A673 (cell line): ENCODE data around the gene MYCBPAP. TPM values are rescaled to one million over a fixed set of nuclear protein-coding genes. Genes with fewer than 3 reads are reported as not detected.

Experiments
- BruUV-seq: library from RNA; stranded (reverse); fragments of 400-500 nt; replicated peaks from 2 replicates; lab custom pipeline; 2021; lab: Mats Ljungman, UMichigan
- CTCF ChIA-PET: fragments of 300-600 bp; sonication (Branson Sonifier 250); formaldehyde crosslinking; loops from one replicate; lab custom pipeline; 2022; ENCODE audit warnings: antibody characterized with exemption; lab: Charles Lee
- POLR2A ChIA-PET: fragments of 300-600 bp; sonication (Branson Sonifier 250); formaldehyde crosslinking; loops from one replicate; lab custom pipeline; 2022; ENCODE audit warnings: antibody characterized with exemption; ENCODE audit not compliant: low non-redundant PET; lab: Charles Lee
- DNase-seq: peaks from one replicate; pipeline ENCODE4 v3.0.0-alpha.2; 2015; ENCODE audit warnings: low spot score
- H3K27ac ChIP-seq: fragments of 200-600 bp; sonication (generic); 2 replicates; pipeline ENCODE4 v1.5.1; 2016; ENCODE audit warnings: mixed run types, low read depth, mild to moderate bottlenecking, mixed read lengths, antibody characterized with exemption, low read length; ENCODE audit not compliant: poor library complexity, severe bottlenecking
- H3K27me3 ChIP-seq: fragments of 200-600 bp; sonication (generic); replicated peaks from 2 replicates; pipeline ENCODE4 v1.6.1; 2017; ENCODE audit warnings: mixed run types, low read depth, mild to moderate bottlenecking, mixed read lengths, antibody characterized with exemption, low read length; ENCODE audit not compliant: insufficient read depth, poor library complexity
- H3K36me3 ChIP-seq: fragments of 200-600 bp; sonication (generic); 2 replicates; pipeline ENCODE4 v1.6.1; 2016; ENCODE audit warnings: mixed run types, mild to moderate bottlenecking, mixed read lengths, antibody characterized with exemption, low read length; ENCODE audit not compliant: insufficient read depth, poor library complexity, severe bottlenecking
- H3K4me1 ChIP-seq: fragments of 200-600 bp; sonication (generic); 2 replicates; pipeline ENCODE4 v1.6.1; 2017; ENCODE audit warnings: mixed run types, mild to moderate bottlenecking, mixed read lengths, antibody characterized with exemption, low read length; ENCODE audit not compliant: insufficient read depth, poor library complexity, severe bottlenecking
- H3K4me3 ChIP-seq: fragments of 200-600 bp; sonication (generic); 2 replicates; pipeline ENCODE4 v1.5.1; 2016; ENCODE audit warnings: low read depth, mixed run types, mild to moderate bottlenecking, mixed read lengths, low read length; ENCODE audit not compliant: poor library complexity, severe bottlenecking
- H3K9me3 ChIP-seq: fragments of 200-600 bp; sonication (generic); 2 replicates; pipeline ENCODE4 v1.6.1; 2016; ENCODE audit warnings: mixed run types, low read depth, mild to moderate bottlenecking, mixed read lengths, antibody characterized with exemption, low read length; ENCODE audit not compliant: poor library complexity, severe bottlenecking
- CTCF ChIP-seq: fragments of 300-800, 200-600 bp; sonication (generic); conservative IDR thresholded peaks from 2 replicates; pipeline ENCODE4 v1.5.1; 2017; ENCODE audit warnings: low read depth, mild to moderate bottlenecking, antibody characterized with exemption, low read length, moderate library complexity, mixed read lengths
- EZH2 ChIP-seq: fragments of 200-600 bp; sonication (generic); IDR thresholded peaks from 2 replicates; pipeline ENCODE4 v1.6.1; 2017; ENCODE audit warnings: borderline replicate concordance, low read depth, mild to moderate bottlenecking, mixed read lengths, antibody characterized with exemption, low read length; ENCODE audit not compliant: poor library complexity, severe bottlenecking
- intact Hi-C: fragments of 100-400 bp; cut with micrococcal nuclease; formaldehyde crosslinking; loops from one replicate; pipeline ENCODE4 v1.10.0; 2022; ENCODE audit not compliant: unreplicated experiment
- total RNA-seq: library from RNA; stranded (reverse); gene quantifications from 2 replicates; pipeline ENCODE4 v1.2.3, GENCODE V29; 2021

The MYCBPAP gene
- total RNA-seq, 1 experiment from 2014 or later, result 0.92 TPM

- Histone ChIP-seq H3K4me1 (peaks cover 38% of the 10 kb centered on the region), H3K9me3 (no peaks in the 10 kb centered on the region), H3K36me3 (no peaks in the 10 kb centered on the region), H3K27me3 (peaks cover 4% of the 10 kb centered on the region), H3K27ac (no peak overlapping the region), H3K4me3 (no peak overlapping the region)
- POLR2A ChIA-PET, result no interaction called here
- DNase-seq, result no peak
- TF ChIP-seq EZH2 (no peak), CTCF (no peak)
- CTCF ChIA-PET, result interaction anchor here (0.5 kb wide), 1 partner anchor 116 kb away, joined by 3 read pairs; no protein-coding TSS in a partner anchor
- no TSS peak for BruUV-seq
- intact Hi-C loops, result no loop called here
These were observed 58.6 kb downstream of the MYCBPAP start for GRCh38 chr17:50566886-50567285.

- no peak for DNase-seq
- ChIA-PET CTCF (no interaction called here), POLR2A (no interaction called here)
- intact Hi-C loops, result no loop called here
- Histone ChIP-seq H3K27ac (no peak overlapping the region), H3K27me3 (no peaks in the 10 kb centered on the region), H3K36me3 (no peaks in the 10 kb centered on the region), H3K9me3 (no peaks in the 10 kb centered on the region), H3K4me3 (no peak overlapping the region), H3K4me1 (peaks cover 25% of the 10 kb centered on the region)
- no TSS peak for BruUV-seq
- TF ChIP-seq EZH2 (no peak), CTCF (no peak)
These were observed 60.4 kb downstream of the MYCBPAP start for GRCh38 chr17:50568659-50569058.

- no peak for DNase-seq
- H3K27me3 ChIP-seq, result no peaks in the 10 kb centered on the region
- no peak overlapping the region for H3K4me3 ChIP-seq
- H3K9me3 ChIP-seq, result no peaks in the 10 kb centered on the region
- no peak for TF ChIP-seq CTCF
- no peak for TF ChIP-seq EZH2
- intact Hi-C loops, result no loop called here
- no peaks in the 10 kb centered on the region for H3K36me3 ChIP-seq
- BruUV-seq, result no TSS peak
- ChIA-PET POLR2A (no interaction called here), CTCF (no interaction called here)
- H3K27ac ChIP-seq, result no peak overlapping the region
- H3K4me1 ChIP-seq, result peaks cover 23% of the 10 kb centered on the region
These were observed 61.4 kb downstream of the MYCBPAP start for GRCh38 chr17:50569592-50569991.
